ENCODE measurements around the gene LMAN2L.

LMAN2L gene

GRCh38 chr2:96760986-96761832 lies 21.3 kb upstream of the LMAN2L start:
- in situ Hi-C loops (cut with MboI; ENCODE audit: low sequenced_read_pairs): no loop called here

- in situ Hi-C loops (cut with MboI; ENCODE audit: low sequenced_read_pairs): no loop called here
These were observed 20.4 kb upstream of the LMAN2L start, which contains the start of gene CNNM4 for GRCh38 chr2:96760036-96760985. TSS of gene CNNM4 (plus strand) at chr2:96760902. CDS start at chr2:96761000, 98 bp downstream.

GRCh38 chr2:96759548-96759947 lies 19.7 kb upstream of the LMAN2L start:
- in situ Hi-C loops (cut with MboI; ENCODE audit: low sequenced_read_pairs): no loop called here

GRCh38 chr2:96758987-96759386 lies 19.1 kb upstream of the LMAN2L start:
- in situ Hi-C loops (cut with MboI; ENCODE audit: low sequenced_read_pairs): no loop called here

- in situ Hi-C loops (cut with MboI; ENCODE audit: low sequenced_read_pairs): no loop called here
These were observed 17.6 kb upstream of the LMAN2L start for GRCh38 chr2:96757477-96757860.

GRCh38 chr2:96756788-96757476 lies 17.1 kb upstream of the LMAN2L start:
- in situ Hi-C loops (cut with MboI; ENCODE audit: low sequenced_read_pairs): no loop called here

- in situ Hi-C loops (cut with MboI; ENCODE audit: low sequenced_read_pairs): no loop called here
These were observed 14.5 kb upstream of the LMAN2L start for GRCh38 chr2:96754317-96754716.

GRCh38 chr2:96753661-96754282 lies 13.9 kb upstream of the LMAN2L start:
- in situ Hi-C loops (cut with MboI; ENCODE audit: low sequenced_read_pairs): no loop called here

GRCh38 chr2:96751800-96752199 lies 11.9 kb upstream of the LMAN2L start:
- in situ Hi-C loops (cut with MboI; ENCODE audit: low sequenced_read_pairs): no loop called here

- in situ Hi-C loops (cut with MboI; ENCODE audit: low sequenced_read_pairs): no loop called here
These were observed 7.3 kb upstream of the LMAN2L start for GRCh38 chr2:96747061-96747617.

- in situ Hi-C loops (cut with MboI; ENCODE audit: low sequenced_read_pairs): no loop called here
These were observed 710 bp downstream of the LMAN2L start for GRCh38 chr2:96739076-96739632.

GRCh38 chr2:96737831-96738230 lies 2.0 kb downstream of the LMAN2L start:
- in situ Hi-C loops (cut with MboI; ENCODE audit: low sequenced_read_pairs): no loop called here

- in situ Hi-C loops (cut with MboI; ENCODE audit: low sequenced_read_pairs): no loop called here
These were observed 2.6 kb downstream of the LMAN2L start for GRCh38 chr2:96737251-96737650.

GRCh38 chr2:96734880-96735583 lies 4.8 kb downstream of the LMAN2L start:
- in situ Hi-C loops (cut with MboI; ENCODE audit: low sequenced_read_pairs): no loop called here

- in situ Hi-C loops (cut with MboI; ENCODE audit: low sequenced_read_pairs): no loop called here
These were observed 5.9 kb downstream of the LMAN2L start for GRCh38 chr2:96733931-96734330.

GRCh38 chr2:96730212-96730611 lies 9.7 kb downstream of the LMAN2L start:
- in situ Hi-C loops (cut with MboI; ENCODE audit: low sequenced_read_pairs): no loop called here

- in situ Hi-C loops (cut with MboI; ENCODE audit: low sequenced_read_pairs): no loop called here
These were observed 10.1 kb downstream of the LMAN2L start for GRCh38 chr2:96729748-96730147.

- in situ Hi-C loops (cut with MboI; ENCODE audit: low sequenced_read_pairs): no loop called here
These were observed 12.4 kb downstream of the LMAN2L start for GRCh38 chr2:96727431-96727830.

- in situ Hi-C loops (cut with MboI; ENCODE audit: low sequenced_read_pairs): no loop called here
These were observed 13.7 kb downstream of the LMAN2L start for GRCh38 chr2:96726131-96726530.

Measured in HL-60/S4 treated with retinoic acid at 250 ng/mL for 4 days and 3 days (cell line).